Measurements from ENCODE around the gene CDPF1. TPM values are rescaled to one million over a fixed set of nuclear protein-coding genes. Genes with fewer than 3 reads are reported as not detected.
A peak's percentile ranks its signal among the peaks of the same experiment; 100 is the strongest.

CDPF1 gene
- total and polyA plus RNA-seq, 2 of the 13 experiments (the other 11 are each of a cell fraction or from before 2014, with no cell fraction given): 5.2 to 8.1 TPM

DNA sequence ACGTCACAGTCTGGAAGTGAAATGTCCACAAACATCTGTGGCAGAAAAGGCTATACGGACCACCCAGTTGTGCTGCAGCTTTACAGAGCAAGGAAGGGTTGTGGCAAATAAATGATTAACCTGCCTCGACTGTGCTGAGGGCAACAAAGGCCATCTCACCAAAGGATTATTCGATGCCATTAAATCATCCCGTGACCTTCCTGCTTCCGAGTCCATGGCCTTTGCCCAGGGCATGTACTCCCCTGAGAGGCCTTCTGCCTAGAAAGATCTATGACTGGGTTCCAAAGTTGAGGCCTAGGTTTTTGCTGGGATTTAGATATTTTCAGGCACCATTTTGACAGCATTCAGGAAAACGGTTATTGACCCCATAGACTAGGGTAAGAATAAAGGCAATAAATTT, 9.2 kb downstream of the CDPF1 start:
- WGBS (ENCODE audit: low lambda C conversion rate): 69% methylated on average over 7 of the region's 7 CpGs
- no peak for FAIRE-seq
- H3K4me3 ChIP-seq (replicated peaks in 1 of 3; ENCODE audit: insufficient read depth in 1 of 3, low read depth in 2 of 3, low read length in 3 of 3): no peak overlapping the region
- no peak for TF ChIP-seq PBX2 (CRISPR knock-in tag; IDR thresholded peaks at IDR 0.05)
- TF ChIP-seq RARA (CRISPR knock-in tag; IDR thresholded peaks at IDR 0.05): peak; percentile 28; the same call in 1 of the 2 replicates
- no peak for TF ChIP-seq CHCHD3 (CRISPR knock-in tag; IDR thresholded peaks at IDR 0.05)
- no peak for TF ChIP-seq ZFP36 (IDR thresholded peaks at IDR 0.05; ENCODE audit: borderline replicate concordance, low read depth, low read length, partially characterized antibody)
- TF ChIP-seq SRSF4 (IDR thresholded peaks at IDR 0.05; ENCODE audit: low read depth, low read length, poor library complexity, severe bottlenecking): no peak
- TF ChIP-seq, protein P1, sequence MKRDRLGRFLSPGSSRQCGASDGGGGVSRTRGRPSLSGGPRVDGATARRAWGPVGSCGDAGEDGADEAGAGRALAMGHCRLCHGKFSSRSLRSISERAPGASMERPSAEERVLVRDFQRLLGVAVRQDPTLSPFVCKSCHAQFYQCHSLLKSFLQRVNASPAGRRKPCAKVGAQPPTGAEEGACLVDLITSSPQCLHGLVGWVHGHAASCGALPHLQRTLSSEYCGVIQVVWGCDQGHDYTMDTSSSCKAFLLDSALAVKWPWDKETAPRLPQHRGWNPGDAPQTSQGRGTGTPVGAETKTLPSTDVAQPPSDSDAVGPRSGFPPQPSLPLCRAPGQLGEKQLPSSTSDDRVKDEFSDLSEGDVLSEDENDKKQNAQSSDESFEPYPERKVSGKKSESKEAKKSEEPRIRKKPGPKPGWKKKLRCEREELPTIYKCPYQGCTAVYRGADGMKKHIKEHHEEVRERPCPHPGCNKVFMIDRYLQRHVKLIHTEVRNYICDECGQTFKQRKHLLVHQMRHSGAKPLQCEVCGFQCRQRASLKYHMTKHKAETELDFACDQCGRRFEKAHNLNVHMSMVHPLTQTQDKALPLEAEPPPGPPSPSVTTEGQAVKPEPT (CRISPR knock-in tag; IDR thresholded peaks at IDR 0.05; ENCODE audit: low read depth): no peak
- TF ChIP-seq NR2F6 (IDR thresholded peaks at IDR 0.05): peak; percentile 44
- TF ChIP-seq NR2F6 (CRISPR knock-in tag; IDR thresholded peaks at IDR 0.05): no peak
- no peak for TF ChIP-seq ZC3H13 (CRISPR knock-in tag; IDR thresholded peaks at IDR 0.05)
- no peak for TF ChIP-seq REPIN1 (CRISPR knock-in tag; IDR thresholded peaks at IDR 0.05; ENCODE audit: borderline replicate concordance, low read depth)
- TF ChIP-seq ZNF33A (CRISPR knock-in tag; IDR thresholded peaks at IDR 0.05; ENCODE audit: borderline replicate concordance): no peak
- TF ChIP-seq ASH2L (IDR thresholded peaks at IDR 0.05; ENCODE audit: insufficient read length, low read depth, low read length): no peak
- TF ChIP-seq ETV6 (CRISPR knock-in tag; conservative IDR thresholded peaks at IDR 0.05): no peak
- TF ChIP-seq FOXO1 (CRISPR knock-in tag; IDR thresholded peaks at IDR 0.05): no peak
- no peak for TF ChIP-seq GTF2F1 (IDR thresholded peaks at IDR 0.05; ENCODE audit: low read length)
- no peak for TF ChIP-seq ZMYM3 (CRISPR knock-in tag; IDR thresholded peaks at IDR 0.05)
- no peak for TF ChIP-seq ZNF784 (CRISPR knock-in tag; IDR thresholded peaks at IDR 0.05; ENCODE audit: borderline replicate concordance)
- TF ChIP-seq ZNF572 (CRISPR knock-in tag; IDR thresholded peaks at IDR 0.05): no peak
- 0 out of 2 replicates have a peak, but pooled peaks have one; percentile 8 for TF ChIP-seq BCL6 (CRISPR knock-in tag; IDR thresholded peaks at IDR 0.05)
- no peak for TF ChIP-seq ZBTB49 (CRISPR knock-in tag; IDR thresholded peaks at IDR 0.05; ENCODE audit: borderline replicate concordance)
- no peak for TF ChIP-seq KLF6 (CRISPR knock-in tag; IDR thresholded peaks at IDR 0.05)
- peak; percentile 64; the same call in 1 of the 2 replicates for TF ChIP-seq NR2F2 (IDR thresholded peaks at IDR 0.05; ENCODE audit: borderline replicate concordance, low read depth)

More for the DNA sequence above, 9.2 kb downstream of the CDPF1 start:
- peaks cover 14% of the 10 kb centered on the region for H3K4me1 ChIP-seq (ENCODE audit: insufficient read depth, low read length)
- intact Hi-C loops (cut with micrococcal nuclease; ENCODE audit: unreplicated experiment): no loop called here
- POLR2A ChIA-PET: no interaction called here
- H3K79me2 ChIP-seq (ENCODE audit: insufficient read depth, low read length): no peaks in the 10 kb centered on the region
- peaks cover 4 to 20% of the 10 kb centered on the region in 2 experiments; a peak in 4 of 5 replicates for H3K36me3 ChIP-seq (replicated peaks in 1 of 2; ENCODE audit: control insufficient read depth in 1 of 2, insufficient read depth in 2 of 2, low read length in 2 of 2)
- CTCF ChIA-PET (ENCODE audit: low intra/inter-chr PET ratio, low total read pairs): no interaction called here
- DNase-seq (ENCODE audit: low spot score) (no peak), ATAC-seq (no peak)
- H3K9me3 ChIP-seq (ENCODE audit: low read length): no peaks in the 10 kb centered on the region
- H3K27ac ChIP-seq (ENCODE audit: extremely low read length, insufficient read depth, low read length): no peak overlapping the region
- in situ Hi-C loops (cut with HindIII; ENCODE audit: extremely low pct_ligation_motif_present, low pct_unique_long_range_greater_than_20kb): no loop called here
- no peaks in the 10 kb centered on the region for H4K20me1 ChIP-seq (ENCODE audit: insufficient read depth, low read length)
- H2AFZ ChIP-seq (ENCODE audit: low read length): no peak overlapping the region
- no peak overlapping the region for H3K4me2 ChIP-seq (ENCODE audit: low read depth, low read length)
- H3K9ac ChIP-seq (ENCODE audit: insufficient read depth, low read depth, low read length): no peak overlapping the region
- BruUV-seq (replicated peaks): no TSS peak
- H3K27me3 ChIP-seq (ENCODE audit: control insufficient read depth in 1 of 2, insufficient read depth in 2 of 2, low read length in 2 of 2): no peaks in the 10 kb centered on the region

Measured in HepG2 (cell line).